ENCODE data around the gene CHD6.

DNA sequence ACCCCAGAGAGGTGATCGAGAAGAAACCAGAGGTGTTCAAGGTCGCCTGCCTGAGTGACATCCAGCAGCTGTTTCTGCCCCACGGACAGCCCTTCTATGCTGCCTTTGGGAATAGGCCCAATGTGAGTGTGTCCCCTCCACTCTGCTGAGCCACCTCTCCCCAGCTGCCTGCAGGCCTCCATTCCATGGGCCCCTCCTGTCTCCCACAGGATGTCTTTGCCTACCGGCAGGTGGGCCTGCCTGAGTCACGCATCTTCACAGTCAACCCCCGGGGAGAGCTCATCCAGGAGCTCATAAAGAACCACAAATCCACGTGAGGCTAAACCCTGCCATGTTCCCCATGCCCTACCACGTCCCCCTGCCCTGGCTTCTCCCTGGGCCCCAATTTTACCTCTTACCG lies 259.9 kb downstream of the CHD6 start:
- TF ChIP-seq, protein P1, sequence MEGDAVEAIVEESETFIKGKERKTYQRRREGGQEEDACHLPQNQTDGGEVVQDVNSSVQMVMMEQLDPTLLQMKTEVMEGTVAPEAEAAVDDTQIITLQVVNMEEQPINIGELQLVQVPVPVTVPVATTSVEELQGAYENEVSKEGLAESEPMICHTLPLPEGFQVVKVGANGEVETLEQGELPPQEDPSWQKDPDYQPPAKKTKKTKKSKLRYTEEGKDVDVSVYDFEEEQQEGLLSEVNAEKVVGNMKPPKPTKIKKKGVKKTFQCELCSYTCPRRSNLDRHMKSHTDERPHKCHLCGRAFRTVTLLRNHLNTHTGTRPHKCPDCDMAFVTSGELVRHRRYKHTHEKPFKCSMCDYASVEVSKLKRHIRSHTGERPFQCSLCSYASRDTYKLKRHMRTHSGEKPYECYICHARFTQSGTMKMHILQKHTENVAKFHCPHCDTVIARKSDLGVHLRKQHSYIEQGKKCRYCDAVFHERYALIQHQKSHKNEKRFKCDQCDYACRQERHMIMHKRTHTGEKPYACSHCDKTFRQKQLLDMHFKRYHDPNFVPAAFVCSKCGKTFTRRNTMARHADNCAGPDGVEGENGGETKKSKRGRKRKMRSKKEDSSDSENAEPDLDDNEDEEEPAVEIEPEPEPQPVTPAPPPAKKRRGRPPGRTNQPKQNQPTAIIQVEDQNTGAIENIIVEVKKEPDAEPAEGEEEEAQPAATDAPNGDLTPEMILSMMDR (IDR thresholded peaks at IDR 0.05 in 2 of 3, conservative IDR thresholded peaks at IDR 0.05 in 1 of 3; ENCODE audit: borderline replicate concordance in 1 of 3, insufficient read depth in 1 of 3, low read depth in 2 of 3, low read length in 2 of 3) = no peak
- TF ChIP-seq POLR2AphosphoS5 (IDR thresholded peaks at IDR 0.05; ENCODE audit: low read depth, low read length) (no peak), EZH2phosphoT487 (IDR thresholded peaks at IDR 0.05; ENCODE audit: borderline replicate concordance) (no peak), RAD21 (IDR thresholded peaks at IDR 0.05; ENCODE audit: low read depth) (no peak), ELF1 (IDR thresholded peaks at IDR 0.05; ENCODE audit: borderline replicate concordance, low read depth) (no peak), POLR2A (IDR thresholded peaks at IDR 0.05; ENCODE audit: borderline replicate concordance, extremely low read depth, insufficient read depth, insufficient read length) (no peak), EZH2 (IDR thresholded peaks at IDR 0.05) (no peak), FOSL1 (IDR thresholded peaks at IDR 0.05; ENCODE audit: low read depth) (no peak), CEBPB (IDR thresholded peaks at IDR 0.05; ENCODE audit: low read depth) (no peak), TCF7L2 (IDR thresholded peaks at IDR 0.05; ENCODE audit: borderline replicate concordance, extremely low read depth, insufficient read depth, insufficient read length) (no peak), YY1 (IDR thresholded peaks at IDR 0.05; ENCODE audit: extremely low read depth, insufficient replicate concordance, low read depth, low read length) (no peak), SRF (IDR thresholded peaks at IDR 0.05; ENCODE audit: low read depth) (no peak)
- TF ChIP-seq, protein P2, sequence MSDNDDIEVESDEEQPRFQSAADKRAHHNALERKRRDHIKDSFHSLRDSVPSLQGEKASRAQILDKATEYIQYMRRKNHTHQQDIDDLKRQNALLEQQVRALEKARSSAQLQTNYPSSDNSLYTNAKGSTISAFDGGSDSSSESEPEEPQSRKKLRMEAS (IDR thresholded peaks at IDR 0.05) = no peak
- TF ChIP-seq, protein P3, sequence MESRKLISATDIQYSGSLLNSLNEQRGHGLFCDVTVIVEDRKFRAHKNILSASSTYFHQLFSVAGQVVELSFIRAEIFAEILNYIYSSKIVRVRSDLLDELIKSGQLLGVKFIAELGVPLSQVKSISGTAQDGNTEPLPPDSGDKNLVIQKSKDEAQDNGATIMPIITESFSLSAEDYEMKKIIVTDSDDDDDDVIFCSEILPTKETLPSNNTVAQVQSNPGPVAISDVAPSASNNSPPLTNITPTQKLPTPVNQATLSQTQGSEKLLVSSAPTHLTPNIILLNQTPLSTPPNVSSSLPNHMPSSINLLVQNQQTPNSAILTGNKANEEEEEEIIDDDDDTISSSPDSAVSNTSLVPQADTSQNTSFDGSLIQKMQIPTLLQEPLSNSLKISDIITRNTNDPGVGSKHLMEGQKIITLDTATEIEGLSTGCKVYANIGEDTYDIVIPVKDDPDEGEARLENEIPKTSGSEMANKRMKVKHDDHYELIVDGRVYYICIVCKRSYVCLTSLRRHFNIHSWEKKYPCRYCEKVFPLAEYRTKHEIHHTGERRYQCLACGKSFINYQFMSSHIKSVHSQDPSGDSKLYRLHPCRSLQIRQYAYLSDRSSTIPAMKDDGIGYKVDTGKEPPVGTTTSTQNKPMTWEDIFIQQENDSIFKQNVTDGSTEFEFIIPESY (IDR thresholded peaks at IDR 0.05; ENCODE audit: extremely low read depth, insufficient replicate concordance, low read length) = no peak

All from HCT116 (cell line).